ENCODE results near the gene PDE4A.

DNA sequence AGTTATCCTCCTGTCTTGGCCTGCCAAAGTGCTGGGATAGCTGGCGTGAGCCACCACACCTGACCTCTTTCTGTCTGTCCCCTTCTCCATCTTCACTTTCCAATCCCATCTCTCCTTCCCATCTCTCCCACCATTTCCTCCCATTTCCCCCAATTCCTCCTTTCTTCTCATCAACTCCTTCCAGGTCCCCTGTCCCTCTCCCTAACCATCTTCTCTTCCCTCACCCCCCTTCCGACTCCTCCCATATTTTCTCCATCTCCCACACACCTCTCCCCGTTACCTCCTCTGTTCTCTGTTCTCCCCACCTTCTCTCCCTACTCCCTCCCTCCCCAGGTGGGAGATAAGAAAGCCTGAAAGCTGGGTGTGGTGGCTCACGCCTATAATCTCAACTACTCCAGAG is 42.2 kb downstream of the PDE4A start:
- no peak for TF ChIP-seq EZH2 (IDR thresholded peaks at IDR 0.05; ENCODE audit: borderline replicate concordance)
- TF ChIP-seq, protein P1, sequence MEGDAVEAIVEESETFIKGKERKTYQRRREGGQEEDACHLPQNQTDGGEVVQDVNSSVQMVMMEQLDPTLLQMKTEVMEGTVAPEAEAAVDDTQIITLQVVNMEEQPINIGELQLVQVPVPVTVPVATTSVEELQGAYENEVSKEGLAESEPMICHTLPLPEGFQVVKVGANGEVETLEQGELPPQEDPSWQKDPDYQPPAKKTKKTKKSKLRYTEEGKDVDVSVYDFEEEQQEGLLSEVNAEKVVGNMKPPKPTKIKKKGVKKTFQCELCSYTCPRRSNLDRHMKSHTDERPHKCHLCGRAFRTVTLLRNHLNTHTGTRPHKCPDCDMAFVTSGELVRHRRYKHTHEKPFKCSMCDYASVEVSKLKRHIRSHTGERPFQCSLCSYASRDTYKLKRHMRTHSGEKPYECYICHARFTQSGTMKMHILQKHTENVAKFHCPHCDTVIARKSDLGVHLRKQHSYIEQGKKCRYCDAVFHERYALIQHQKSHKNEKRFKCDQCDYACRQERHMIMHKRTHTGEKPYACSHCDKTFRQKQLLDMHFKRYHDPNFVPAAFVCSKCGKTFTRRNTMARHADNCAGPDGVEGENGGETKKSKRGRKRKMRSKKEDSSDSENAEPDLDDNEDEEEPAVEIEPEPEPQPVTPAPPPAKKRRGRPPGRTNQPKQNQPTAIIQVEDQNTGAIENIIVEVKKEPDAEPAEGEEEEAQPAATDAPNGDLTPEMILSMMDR (IDR thresholded peaks at IDR 0.05; ENCODE audit: poor library complexity), result no peak
- no peak for TF ChIP-seq EZH2phosphoT487 (IDR thresholded peaks at IDR 0.05; ENCODE audit: low read depth, severe bottlenecking, unreplicated experiment)
